HG02642 (cell line): ENCODE results near the gene GALNT18.

ENCODE experiments used
- ATAC-seq: cut with Tn5 transposase; IDR thresholded peaks from one replicate; pipeline ENCODE4 v1.9.1; 2021; ENCODE audit warnings: mild to moderate bottlenecking; ENCODE audit not compliant: unreplicated experiment, poor library complexity

The GALNT18 gene

DNA sequence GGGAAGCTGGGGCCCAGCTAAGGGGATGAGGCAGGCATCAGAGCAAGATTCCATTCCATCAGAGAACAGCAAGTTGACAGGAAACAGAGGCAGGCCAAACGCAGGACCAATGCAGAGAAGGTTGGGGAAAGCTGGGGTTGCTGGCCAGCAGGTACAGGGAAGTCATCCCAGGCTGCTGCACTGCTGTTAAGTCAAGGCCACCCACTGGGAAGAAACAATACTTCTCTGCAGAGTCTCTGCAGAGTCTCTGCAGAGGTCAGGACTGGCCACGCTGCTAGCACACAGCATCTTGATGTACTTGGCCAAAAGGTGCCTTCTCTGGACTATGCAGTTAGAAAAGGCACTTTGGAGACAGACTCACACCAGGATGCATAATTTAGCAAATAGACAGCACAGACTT lies 200.3 kb downstream of the GALNT18 start:
- no peak for ATAC-seq

DNA sequence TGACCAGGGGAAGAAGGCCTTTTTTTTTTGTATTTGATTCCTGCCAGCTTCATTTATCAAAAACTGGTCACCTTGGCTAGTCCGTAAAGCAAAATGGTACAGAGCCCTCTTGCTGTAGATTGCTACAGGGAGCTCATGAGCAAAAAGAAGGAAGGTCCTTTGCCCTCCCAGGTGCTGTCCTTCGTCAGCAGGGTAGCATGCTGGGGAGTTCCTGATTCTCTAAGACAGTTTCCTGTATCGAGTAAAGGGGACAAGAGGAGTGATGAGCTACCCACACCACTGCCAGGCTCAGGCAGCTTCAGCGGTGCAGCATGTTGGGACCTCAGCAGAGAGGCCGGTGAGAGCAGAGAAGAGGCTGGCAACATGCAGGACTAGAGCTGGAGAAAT lies 200.9 kb downstream of the GALNT18 start:
- ATAC-seq: no peak

DNA sequence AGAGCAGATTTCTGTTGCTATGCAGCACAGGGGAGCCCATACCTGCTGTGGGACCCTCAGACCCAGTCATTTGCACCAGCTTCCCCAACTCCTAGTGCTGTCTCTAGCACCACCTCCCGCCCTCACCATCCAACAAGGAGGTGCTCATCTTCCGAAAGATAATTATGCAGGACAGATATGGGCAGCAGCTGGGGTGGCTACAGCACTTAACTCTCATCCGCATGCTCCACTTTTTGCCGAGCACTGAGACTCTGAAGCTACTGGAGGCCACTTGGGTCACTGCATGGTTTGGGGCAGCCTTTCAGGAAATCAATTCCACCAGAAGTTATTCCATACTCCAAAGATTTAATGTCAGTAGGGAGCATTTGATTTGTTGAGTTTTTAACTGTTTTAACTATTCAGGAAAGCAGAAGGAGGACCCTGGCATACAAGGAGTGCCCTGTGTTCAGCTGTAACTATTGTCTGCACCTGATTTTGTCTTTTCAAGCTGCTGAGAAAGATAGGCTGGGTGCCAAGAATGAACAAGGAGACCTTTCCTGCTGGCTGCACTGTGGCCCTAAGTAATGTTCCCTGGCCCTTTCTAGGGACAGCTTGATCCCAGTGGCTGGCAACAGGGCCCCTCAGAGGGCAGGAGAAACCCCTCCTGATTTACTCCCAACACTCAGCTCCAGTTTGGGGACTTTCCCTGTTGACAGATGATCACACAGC lies 201.5 kb downstream of the GALNT18 start:
- ATAC-seq: no peak

DNA sequence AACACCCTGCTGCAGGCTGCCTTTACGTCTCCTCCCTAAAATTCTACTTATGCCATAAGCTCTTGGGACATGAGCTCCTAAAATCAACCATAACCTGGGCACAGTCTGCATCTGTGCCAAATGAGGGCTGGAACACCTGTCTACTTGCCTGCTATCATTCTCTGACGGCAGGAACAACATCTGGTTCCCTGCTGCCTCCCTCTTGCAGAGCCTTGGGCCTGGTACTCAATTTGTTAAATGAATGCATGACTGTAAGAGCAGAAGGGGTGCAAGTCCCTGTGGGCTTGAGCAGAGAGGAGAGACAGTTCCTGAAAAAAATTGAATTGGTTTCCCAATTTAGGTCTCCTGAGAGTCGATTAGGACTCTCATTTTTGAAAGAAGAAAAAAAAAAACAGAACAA lies 202.1 kb downstream of the GALNT18 start:
- no peak for ATAC-seq

DNA sequence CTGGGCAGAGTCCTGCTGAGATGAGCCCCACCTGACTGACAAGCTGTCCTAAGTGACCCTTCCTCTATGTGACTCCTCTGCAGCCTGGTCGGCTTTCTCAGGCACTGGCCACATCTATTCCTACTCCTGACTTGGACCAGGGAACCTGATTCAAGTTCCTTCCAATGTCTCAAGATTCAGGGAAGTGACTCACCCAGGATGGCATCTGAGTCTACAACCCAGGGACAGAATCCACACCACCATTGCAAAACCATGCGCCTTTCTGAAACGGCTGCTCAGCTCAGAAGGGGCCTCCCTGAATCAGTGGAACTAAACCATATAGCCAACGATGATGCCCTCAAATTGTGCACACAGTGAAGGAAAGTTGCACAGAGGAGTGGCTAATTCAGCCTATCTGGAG lies 204.9 kb downstream of the GALNT18 start:
- no peak for ATAC-seq

DNA sequence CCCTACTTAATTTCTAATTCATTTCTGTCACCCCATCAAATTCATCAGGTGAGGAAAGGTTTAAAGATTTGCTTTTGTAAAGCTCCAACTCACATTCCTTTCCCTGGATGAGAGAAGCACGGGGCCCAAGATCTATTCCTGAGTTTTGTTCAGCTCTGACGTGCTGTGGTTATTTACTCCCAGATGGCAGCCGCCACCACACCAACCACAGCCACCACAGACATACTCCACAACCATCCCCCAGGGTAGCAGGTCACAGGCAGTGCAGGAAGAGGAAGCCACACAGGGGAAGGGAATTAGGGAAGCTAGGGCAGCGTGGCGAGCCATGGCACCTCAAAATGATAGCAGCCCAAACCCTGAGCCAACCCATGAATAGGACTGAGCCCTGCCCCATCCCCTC lies 205.3 kb downstream of the GALNT18 start:
- no peak for ATAC-seq

DNA sequence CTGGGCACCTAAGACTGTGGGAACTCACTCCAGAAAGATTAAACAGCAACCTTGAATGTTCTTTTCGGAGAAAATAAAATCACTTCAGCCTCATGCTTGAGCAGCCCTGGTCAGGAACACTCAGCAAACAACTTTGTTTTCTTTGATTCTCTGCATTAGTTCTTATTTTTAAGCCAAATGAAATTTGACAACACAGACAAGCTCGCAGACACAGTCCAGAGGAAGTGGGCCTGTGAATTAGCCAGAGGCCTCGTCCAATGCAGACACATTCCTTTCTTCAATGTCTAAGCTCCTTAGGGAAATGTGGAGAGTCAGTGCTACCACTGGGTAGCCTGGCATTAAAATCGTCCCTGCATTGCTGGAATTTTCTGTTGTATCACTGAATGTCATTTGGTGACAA lies 205.9 kb downstream of the GALNT18 start:
- ATAC-seq: no peak

DNA sequence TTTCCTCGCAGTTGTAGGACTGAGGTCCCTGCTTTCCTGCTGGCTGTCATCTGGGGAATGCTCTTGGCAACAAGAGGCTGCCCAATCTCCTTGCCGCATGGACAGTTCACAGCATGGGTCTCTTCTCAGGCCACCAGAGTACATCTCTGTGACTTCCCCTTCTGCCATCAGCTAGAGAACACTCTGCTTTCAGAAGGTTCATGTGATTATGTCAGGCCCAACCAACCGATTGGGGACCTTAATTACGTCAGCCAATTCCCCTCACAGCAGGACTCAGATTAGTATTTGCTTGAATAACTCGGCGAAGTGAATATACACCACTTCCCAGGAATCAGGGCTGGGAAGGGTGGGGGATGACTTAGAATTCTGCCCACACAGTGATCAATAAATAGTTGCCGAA lies 206.8 kb downstream of the GALNT18 start:
- ATAC-seq: no peak

DNA sequence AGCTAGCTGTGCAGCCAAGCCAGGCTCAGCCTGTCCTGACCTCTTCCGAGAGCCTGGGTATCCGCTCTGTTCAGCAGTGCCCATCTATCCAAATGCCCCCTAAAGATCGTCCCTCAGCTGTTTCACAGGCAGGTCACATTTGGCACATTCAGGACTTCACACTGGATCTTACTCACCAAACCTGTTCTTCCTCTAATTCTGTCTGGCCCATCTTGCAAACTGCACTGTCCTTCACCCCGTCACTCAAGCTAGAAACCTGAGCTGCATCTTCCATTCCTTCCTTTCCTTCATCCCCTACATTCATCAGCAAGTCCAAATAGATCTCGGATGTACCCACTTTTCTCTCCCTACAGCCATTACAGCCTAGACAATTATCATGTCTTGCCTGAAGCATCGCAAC lies 208.0 kb downstream of the GALNT18 start:
- ATAC-seq: no peak

DNA sequence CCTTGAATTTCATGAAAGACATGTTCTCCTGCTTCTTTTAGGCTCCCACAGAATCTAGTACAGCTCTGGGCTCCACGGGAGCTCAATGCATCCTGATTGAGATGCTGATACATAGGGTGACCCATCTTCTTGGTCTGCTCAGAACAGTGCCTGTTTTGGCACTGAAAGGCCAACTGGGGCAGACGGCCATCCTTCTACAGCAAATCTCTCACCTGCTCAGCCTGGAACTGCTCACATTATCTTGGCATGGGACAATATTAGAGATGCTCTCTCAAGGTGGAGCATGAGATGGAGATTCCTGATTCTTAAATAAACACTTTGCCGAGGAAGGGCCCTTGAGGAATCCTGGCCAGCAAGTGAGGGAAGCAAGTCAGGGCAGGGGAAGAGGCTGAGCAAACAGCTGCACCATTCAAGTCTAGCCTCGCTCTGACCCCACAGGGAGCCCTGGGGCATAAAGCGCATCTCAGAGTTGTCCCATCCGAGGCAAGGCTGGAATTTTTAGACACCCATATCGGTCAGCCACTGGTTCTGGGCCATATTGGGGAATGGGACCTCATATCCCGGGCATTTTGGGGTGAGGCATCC lies 210.3 kb downstream of the GALNT18 start:
- ATAC-seq: no peak

DNA sequence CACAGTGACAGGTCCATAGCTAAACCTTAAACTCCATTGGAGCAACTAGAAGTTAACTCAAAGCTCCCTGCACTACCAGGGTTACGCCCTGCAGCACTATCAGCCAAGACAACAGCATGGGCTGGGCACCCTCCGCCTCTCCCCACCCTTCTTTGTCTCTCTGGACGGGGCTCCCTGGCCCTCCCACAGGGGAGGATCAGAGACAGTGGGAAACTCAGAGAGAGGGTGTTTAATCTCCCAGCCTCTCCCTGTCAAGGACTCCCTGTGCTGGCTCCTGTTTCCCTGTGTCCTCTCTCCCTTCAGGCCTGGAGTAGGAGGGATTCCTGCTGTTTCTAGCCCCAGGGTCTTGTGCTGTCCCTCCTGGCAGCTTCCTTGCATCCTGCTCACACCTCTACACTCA lies 211.9 kb downstream of the GALNT18 start:
- ATAC-seq: no peak

DNA sequence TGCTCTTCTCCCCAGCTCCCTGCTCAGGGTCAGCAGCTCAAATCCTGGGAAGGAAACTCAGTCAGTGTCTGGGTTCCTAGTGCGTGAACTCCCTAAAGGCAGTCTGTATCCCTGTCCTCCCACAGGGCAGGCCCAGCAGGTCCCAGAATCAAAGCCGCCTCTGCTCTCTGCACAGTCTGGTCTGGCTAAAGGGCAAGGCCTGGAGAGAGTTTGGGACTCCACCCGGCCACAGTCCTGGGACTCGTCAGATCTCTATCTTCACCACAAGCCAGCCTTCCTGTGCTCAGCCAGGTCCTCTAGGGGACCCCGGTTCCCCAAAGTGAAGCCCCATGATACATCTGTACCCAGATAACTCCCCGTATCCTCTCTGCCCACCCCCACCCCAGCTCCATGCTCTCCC lies 212.6 kb downstream of the GALNT18 start:
- ATAC-seq: no peak

DNA sequence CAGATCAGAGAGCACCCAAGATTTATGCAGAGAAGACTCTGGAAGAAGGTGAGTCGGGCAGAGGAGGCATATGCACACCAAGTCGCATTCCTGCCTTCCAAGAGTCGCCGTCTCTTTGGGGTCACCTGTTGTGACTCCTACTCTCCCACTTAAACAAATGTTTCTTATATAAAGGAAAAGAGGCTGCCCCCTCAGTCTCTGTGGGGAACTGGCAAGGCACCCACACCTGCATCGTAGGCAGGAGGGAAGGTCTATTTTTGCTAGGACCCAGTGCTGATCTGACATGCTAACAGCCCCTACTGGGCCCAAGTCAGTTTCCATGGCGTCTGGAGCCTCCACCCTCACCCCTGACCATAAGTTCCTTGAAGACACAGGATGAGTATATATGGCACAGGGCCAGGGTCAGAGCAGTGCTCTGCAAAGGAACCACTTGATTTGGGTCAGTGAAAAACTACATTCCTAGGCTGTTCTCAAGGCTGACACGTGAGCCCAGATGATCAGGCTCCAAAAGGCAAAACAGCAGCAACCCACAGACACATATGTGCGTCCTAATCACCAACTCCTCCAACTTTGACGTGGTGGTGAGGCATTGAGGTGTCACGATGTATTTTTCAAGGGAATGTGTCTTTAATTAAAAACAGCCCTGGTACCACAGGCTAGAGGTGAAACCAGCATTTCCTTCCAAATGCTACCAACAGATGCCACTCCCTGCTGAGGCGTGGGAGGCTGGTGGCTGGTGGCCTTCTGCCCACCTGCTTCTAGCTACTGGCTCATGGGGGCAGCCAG lies 213.2 kb downstream of the GALNT18 start:
- no peak for ATAC-seq

DNA sequence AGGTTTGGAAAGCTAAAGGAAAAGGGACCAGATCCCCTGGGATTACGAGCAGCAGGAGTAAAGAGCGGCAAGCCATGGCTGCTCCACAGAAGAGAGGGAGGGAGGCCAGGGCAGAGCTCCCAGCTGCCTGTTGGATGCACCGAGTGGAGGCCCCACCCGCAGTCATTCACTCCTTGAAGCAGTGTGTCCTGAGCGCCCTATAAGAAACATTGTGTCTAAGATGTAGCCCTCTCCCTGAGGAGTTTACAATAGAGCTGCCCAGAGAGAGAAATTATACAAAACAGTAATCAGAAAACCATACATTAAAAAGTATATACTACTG lies 214.1 kb downstream of the GALNT18 start:
- ATAC-seq: no peak

DNA sequence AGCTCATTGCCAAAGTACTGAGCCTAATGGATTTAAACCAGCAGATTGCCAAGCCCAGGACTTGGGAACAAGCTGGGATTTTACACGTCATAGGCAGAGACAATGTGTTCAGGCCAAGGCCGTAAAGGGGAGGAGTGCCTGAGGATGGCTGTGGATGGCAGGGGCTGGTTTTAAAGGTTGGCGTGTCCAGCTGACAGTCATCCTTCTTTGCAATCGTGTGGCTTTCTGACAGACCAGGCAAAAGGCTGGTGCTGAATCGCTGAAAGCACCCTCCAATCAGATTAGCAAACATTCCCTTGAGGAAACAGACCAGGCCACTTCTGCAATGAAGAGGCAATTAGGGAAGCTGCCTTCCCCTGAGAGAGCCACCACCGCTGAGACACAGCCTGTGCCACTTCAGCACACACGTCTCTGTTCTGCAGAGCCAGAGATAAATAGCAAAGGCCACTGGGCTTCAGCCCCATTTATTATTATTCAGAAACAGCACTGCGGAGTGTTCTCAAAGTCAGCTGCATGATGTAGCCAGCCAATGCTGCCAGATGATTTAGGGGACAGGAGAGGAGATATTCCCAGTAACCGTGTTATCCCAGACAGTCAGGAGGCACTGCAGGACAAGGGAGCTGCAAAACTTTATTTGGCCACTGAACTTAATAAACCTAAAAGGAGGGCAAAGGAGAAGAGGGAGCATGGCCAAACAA lies 214.6 kb downstream of the GALNT18 start:
- ATAC-seq: no peak

DNA sequence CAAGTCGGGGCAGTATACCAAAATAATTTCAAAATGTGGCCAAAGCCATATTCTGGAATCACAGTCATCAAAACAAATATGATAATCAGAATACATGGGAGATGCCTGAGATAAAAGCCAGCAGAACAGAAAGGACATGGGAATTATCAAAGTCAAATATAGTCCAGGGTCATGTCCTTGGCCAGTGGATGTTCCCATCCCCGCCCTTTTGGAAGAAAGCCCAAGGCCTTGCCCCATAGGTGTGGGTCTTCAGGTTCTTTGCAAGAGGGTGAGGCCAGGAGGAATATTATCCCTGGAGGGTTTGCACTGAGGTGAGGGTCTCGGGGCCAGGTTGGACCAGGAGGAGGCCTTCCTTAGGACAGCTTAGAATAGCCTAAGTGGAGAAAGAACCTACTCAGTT lies 215.2 kb downstream of the GALNT18 start:
- ATAC-seq: no peak

DNA sequence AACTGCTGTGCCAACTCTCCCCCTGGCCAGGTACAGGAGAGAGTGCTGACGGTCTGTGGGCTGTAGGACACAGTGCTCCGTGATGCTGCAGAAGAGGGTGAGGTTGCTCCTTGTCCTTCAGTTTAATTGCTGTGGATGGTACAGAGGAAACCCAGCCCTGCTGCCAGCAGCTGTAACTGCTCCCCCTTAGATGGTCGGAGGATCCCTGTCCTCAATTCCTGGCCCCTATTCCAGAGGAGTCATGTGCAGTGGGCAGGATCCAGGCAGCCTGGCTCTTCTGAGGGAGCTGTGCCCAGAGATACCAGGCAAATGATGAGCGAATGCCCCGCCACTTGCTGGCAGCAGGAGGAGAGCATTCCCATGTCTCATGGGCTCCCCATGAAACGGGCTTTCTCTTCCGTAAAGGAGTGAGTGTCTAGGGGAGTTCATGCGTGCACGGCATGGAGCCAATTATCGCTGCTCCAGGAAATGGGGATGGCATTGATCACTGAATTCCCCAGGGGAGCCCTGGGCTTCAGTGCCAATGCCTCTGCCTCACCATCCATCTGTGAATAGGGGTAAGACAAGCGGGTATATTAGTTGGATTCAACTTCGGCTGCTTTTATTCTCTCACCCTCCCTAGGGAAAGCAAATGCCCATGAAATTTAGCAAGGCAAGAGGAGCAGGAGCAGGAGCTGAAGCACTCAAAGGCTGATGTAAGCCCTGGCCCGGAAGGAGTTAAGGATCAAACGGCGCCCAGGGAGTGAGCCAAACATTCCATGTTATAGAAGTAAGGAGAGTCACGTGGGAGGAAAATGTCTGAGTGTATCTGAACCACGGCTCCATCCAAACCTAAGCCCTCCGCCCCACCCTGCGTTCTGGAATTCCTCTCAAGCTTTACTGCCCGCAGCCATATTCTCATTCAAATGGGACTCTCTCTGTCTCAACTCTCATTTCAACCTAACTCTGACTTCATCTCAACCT lies 217.8 kb downstream of the GALNT18 start:
- ATAC-seq: no peak

DNA sequence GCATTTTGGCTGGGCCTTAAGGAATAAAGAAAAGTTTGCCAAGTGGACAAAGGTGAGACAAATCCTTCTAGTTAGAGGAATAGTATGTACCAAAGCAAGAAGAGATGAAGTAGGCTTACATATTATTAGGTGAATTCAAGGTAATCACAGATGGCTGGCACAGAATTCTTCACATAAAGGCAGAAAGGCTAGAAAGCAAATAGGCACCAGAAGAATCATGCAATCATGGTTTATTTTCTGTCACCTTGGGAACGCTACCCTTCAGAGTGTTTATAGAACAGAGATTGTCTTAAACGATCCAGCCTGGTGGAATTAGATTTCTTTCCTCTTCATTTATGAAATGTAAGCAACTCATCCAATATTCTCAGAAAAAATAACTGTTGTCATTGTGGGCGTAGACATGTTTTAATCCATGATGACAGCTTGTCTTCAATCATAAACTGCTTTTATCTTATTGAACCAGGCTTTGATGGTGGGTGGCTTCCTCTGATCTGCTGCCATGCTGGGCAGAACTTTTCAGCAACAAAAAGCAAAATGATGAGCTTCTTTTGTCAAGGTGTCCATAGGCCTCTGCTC lies 219.8 kb downstream of the GALNT18 start:
- ATAC-seq: no peak

DNA sequence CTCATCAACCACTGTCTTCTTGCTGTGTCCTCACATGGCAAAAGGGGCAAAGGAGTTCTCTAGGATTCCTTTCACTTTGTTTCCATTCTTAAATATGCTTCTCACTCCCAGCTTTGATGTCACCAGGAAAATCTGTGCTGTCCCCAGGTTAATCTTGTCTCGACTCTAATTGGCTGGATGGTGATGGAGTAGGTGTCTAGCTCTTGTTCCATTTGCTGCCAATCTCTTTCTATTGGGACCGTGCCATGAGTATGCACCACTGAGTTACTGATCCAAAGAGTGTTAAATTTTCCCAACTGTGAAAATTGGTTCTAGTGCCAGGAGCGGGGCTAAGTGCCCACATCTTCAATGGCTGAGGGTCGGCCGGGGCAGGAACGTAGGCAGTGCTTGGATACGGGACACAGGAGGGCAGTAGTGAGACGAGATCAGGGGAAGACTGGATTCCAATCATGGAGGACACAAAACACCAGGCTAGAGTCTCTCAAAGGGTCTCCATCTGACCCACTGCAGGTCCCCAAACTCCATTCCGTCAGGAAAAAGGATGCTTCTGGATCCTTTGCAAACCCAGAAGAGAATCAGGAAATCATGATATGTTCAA lies 221.1 kb downstream of the GALNT18 start:
- no peak for ATAC-seq
